Chondrocyte (in vitro differentiated cells): ENCODE results near the gene FMO2. TPM values are rescaled to one million over a fixed set of nuclear protein-coding genes. Genes with fewer than 3 reads are reported as not detected.

Source experiments
- DNase-seq: peaks from one replicate; pipeline ENCODE4 v3.0.0; 2021; ENCODE audit warnings: mixed read lengths, low spot score
- H3K27ac Mint-ChIP-seq: one replicate; pipeline ENCODE4 v1.8.0; 2021; ENCODE audit warnings: mild to moderate bottlenecking, moderate library complexity, mixed read lengths; ENCODE audit not compliant: unreplicated experiment
- H3K27me3 Mint-ChIP-seq: 2 replicates; pipeline ENCODE4 v1.8.0; 2021; ENCODE audit warnings: low read depth, mixed read lengths
- H3K36me3 Mint-ChIP-seq: 2 replicates; pipeline ENCODE4 v1.8.0; 2021; ENCODE audit warnings: low read depth, mixed read lengths
- H3K4me1 Mint-ChIP-seq: 2 replicates; pipeline ENCODE4 v1.8.0; 2021; ENCODE audit warnings: low read depth, mild to moderate bottlenecking, mixed read lengths
- H3K4me3 Mint-ChIP-seq: one replicate; pipeline ENCODE4 v1.8.0; 2021; ENCODE audit warnings: mild to moderate bottlenecking, moderate library complexity, mixed read lengths; ENCODE audit not compliant: unreplicated experiment
- H3K9me3 Mint-ChIP-seq: 2 replicates; pipeline ENCODE4 v1.8.0; 2021; ENCODE audit warnings: low read depth, mixed read lengths
- total RNA-seq: library from RNA; stranded (reverse); gene quantifications from 3 replicates; pipeline ENCODE4 v1.2.1, GENCODE V29; 2021
- TF ChIP-seq, protein P1 (sequence below): fragments of 200-600 bp; sonication (generic); IDR thresholded peaks from 2 replicates; pipeline ENCODE4 v1.5.0; 2021; ENCODE audit warnings: antibody characterized with exemption, mild to moderate bottlenecking, moderate library complexity

Gene FMO2
- total RNA-seq, 1 donor from 2014 or later: 0.55 TPM

DNA sequence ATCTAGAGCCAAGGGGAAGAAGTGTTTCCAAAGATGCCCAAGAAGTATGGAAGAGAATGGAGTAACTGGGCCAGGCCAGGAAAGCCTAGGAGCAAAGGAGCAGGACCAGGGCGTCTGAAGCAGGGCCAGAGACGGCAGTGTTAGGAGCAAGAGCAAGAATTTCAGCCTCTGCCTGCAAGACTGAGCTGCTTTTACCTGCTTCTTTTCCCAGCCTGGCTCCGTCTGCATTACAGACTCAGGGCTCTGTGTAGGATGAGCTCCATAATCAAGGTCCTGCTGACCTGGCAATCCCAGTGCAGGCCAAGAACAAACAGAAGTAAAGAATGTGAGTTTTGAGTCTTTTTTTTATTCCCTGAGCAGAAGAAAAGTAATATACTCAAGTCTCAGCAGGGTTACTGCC is 73.3 kb downstream of the FMO2 start:
- Mint-ChIP-seq H3K27ac (no peak overlapping the region), H3K36me3 (no peaks in the 10 kb centered on the region), H3K4me1 (peaks cover 3% of the 10 kb centered on the region), H3K9me3 (no peaks in the 10 kb centered on the region), H3K27me3 (no peaks in the 10 kb centered on the region), H3K4me3 (no peak overlapping the region)
- no peak for DNase-seq
- TF ChIP-seq, protein P1, sequence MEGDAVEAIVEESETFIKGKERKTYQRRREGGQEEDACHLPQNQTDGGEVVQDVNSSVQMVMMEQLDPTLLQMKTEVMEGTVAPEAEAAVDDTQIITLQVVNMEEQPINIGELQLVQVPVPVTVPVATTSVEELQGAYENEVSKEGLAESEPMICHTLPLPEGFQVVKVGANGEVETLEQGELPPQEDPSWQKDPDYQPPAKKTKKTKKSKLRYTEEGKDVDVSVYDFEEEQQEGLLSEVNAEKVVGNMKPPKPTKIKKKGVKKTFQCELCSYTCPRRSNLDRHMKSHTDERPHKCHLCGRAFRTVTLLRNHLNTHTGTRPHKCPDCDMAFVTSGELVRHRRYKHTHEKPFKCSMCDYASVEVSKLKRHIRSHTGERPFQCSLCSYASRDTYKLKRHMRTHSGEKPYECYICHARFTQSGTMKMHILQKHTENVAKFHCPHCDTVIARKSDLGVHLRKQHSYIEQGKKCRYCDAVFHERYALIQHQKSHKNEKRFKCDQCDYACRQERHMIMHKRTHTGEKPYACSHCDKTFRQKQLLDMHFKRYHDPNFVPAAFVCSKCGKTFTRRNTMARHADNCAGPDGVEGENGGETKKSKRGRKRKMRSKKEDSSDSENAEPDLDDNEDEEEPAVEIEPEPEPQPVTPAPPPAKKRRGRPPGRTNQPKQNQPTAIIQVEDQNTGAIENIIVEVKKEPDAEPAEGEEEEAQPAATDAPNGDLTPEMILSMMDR: no peak

DNA sequence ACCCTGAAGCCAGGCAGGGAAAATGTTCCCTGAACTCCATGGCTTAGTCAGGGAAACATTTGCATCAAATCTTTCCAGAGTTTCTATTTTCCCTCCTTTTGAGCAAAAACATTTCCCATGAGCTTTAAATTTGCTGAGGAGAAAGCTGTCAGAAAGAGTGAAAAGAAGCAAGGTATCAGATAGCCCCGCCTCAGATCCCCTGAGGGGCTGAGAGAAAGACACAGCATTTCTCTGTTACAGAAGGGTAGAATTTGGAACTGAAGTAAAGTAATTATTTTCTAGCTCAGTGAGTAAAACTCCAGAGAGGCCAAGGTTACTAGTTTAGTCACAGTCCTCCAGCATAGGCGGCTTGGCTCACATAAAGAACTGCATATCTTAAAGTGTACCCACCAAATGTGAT is 73.8 kb downstream of the FMO2 start:
- DNase-seq: no peak
- H3K27ac Mint-ChIP-seq: no peak overlapping the region
- no peak overlapping the region for H3K4me3 Mint-ChIP-seq
- H3K9me3 Mint-ChIP-seq: no peaks in the 10 kb centered on the region
- H3K36me3 Mint-ChIP-seq: no peaks in the 10 kb centered on the region
- H3K4me1 Mint-ChIP-seq: peaks cover 3% of the 10 kb centered on the region
- H3K27me3 Mint-ChIP-seq: no peaks in the 10 kb centered on the region
- TF ChIP-seq, protein P1: no peak

Other genes starting within 250 kb of the FMO2 start
- gene MROH9, start 249.8 kb upstream of the FMO2 start, total RNA-seq: 0.41 TPM in 1 of 3 replicates, not detected in the others
- 0.21 to 0.31 TPM (median 0.27 TPM) in 3 replicates for gene FMO3, start 94.4 kb upstream of the FMO2 start, total RNA-seq
- gene FMO1, start 63.2 kb downstream of the FMO2 start, total RNA-seq: 0.65 to 3.5 TPM (median 0.87 TPM) in 3 replicates
- gene FMO4, start 128.9 kb downstream of the FMO2 start, total RNA-seq: 2.2 to 3.5 TPM (median 2.6 TPM) in 3 replicates